ENCODE results near the gene PRMT5.
"Not testable (repeated sequence)": the region's sequence is repeated elsewhere in the genome, so short reads cannot be mapped to it uniquely, and the experiment has no call there.

The PRMT5 gene

DNA sequence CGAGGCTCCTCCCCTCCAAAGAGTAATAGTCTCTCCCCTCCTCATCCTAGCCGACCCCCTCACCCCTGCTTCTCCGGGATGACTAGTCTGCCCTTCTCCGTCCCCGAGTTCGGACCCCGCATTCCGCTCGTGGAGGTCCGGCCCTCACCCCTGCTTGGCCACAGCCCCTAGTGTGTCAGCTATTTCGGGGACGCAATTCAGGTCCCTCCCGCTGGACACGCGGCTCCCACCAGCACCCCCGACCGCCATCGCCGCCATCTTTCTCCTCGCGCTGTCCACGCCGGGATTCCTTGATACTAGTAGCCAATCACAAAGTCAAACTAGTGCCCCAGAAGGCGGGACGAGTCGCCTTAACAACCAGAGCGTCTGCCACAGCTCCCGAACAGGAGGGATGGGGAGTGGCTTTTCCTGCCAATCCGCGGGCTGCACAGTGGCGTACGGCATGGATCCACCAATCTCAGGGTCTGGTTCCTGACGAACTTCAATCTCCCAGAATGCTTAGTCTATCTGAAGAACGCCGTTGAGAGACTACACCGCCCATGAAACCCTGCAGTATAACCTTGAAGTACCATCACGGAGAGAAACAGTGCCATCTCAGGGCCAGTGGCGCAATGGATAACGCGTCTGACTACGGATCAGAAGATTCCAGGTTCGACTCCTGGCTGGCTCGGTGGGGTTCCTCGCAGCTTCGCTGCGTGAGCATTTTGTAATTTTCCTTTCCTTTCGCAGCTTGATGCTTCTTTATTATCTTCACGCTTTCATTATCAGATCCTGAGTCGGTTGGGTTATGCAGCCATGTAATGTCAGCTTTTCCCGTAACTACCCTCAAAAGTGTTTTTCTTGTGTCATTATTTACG is at the start of gene PRMT5:
TSS of gene PRMT5 (minus strand) at position 273 of the 857 bp plus-strand sequence. CDS start at position 258, 15 bp downstream.
- peak; percentile 100 for DNase-seq

DNA sequence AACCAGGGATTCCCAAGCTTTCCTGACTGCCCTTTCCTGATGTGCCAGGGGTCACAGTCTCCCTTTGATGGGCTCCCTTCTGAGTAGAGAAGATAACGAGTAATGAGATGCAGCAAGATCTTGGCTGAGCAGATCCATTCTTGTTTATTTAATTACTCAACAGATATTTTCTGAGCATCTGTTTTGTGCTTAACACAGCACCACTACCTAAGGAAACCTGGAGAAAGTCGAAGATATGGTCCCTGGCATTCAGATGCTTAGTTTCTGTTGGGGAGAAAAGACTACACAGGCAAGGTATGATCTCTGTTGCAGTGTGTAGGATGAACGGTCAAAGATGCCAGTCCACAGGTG is 49.3 kb upstream of the PRMT5 start:
- no peak for DNase-seq

DNA sequence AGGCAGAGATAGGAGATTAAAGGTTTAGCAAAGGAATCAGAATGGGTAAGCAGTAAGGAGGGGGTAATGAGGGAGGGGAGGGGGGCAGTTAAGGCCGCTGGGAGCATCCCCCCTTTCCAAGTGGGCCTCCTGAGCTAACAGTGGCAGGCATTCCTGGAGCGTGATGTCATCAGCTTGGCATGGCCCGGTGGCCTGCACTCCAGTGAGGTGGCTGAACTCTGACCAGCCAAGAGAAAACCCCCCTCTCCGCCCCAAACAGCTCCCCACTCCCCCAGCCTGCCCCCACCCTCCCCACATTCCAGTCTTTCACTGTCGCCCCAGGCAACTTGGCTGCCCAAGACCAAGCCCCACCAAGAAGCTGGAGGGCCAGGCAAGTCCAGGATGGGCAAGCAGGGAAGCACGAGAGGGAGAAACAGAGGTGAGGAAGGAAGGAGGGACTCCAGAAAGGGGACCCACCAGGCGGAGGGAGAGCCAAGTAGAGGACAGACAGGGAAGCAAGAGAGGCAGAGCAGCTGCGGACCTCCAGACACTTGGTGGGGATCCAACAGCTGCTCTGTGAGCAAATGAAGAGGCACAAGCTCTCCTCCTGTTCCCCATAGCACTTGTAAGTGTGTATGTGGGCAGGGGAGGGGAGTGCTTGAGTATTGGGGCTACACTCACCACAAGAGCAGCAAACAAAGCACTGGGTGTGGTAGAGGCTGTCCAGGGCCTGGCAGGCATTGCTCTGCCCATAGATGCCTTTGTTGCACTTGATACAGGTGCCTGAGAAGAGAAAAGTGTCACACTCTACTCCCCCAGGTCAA is 48.7 kb upstream of the PRMT5 start:
- DNase-seq, result peak; percentile 47

DNA sequence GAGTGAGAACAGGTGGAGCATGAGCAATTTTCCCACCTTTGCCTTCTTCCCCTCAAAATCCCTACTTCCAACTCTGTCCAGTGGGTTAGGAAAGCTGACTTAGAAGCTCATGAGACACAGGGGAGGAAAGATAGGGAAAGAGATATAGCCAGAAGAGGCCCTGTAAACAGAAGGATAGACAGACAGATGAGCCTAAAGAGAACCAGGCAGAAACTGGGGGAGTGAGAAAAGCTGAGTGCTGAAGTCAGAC is 48.2 kb upstream of the PRMT5 start:
- DNase-seq, result no peak

DNA sequence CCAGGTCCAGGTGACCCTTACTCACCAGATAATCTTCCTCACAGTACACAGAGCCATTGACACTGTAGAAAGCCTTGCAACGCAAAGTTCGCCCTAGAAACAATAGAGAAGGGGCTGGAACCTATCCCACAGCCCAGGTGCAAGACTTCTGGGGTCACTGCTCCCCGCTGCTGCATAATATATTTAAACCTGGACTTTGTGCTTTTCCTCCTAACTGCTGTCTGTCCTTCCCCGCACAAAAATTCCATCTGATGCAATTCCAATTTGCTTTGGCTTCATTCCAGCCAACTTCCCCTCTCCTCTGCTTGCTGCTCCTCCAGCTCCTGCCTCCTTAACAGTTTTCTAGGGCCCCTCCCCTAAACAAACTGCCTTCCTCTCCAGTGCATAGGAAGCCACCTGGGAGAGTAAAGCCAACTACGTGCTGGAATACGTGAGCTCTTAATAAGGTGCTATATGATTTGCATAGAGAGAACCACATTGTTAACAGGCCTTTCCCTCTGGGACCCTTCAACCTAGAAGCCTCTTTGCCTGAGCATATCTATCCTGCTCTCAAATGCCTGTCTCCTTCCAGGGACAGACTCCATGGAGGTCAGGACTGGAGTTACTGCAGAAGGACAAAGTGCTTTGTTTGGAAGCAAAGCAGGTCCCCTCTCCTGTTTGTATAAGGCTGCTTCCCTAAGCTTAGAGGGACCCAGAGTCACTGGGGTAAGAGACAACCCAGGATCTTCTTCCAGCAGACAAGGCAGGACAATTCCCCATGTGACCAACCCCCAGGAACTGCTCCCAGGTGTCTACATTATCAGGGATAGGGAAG is 47.7 kb upstream of the PRMT5 start:
- peak; percentile 63 for DNase-seq

DNA sequence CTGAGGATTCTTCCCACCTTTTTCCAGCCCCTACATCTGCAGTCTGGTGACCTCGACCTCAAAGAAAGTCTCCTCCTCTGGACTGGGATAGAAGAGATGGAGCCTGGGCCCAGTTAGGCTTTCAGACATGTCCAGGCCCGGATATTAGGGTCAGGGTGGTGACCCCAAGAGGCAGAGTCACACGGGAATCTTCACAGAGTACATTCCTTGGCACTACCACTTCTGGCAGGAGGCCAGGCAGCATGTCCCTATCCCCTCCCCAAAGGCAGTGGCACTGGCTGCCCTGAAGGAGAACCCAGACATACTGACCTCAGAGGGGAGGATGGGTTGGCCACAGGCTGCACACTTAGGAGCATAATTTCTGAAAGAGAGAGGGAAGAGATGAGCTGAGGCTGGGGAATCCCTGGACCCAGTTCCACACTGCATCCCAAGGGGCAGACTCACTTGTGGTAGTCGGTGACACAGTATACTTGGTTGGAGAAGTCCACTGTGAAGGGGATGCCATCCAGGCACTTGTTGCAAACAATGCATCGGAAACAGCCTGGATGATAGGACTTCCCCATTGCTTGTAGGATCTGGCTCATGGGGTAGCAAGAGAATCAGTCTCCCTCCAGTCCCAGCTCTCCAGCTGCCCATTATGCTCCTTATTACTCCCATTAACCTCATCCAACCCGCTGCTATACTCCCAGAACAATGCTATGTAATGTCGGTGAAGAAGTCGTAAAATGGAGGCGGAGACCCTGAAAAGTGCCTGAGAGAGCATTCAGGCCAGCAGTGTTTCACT is 45.5 kb upstream of the PRMT5 start:
- no peak for DNase-seq

DNA sequence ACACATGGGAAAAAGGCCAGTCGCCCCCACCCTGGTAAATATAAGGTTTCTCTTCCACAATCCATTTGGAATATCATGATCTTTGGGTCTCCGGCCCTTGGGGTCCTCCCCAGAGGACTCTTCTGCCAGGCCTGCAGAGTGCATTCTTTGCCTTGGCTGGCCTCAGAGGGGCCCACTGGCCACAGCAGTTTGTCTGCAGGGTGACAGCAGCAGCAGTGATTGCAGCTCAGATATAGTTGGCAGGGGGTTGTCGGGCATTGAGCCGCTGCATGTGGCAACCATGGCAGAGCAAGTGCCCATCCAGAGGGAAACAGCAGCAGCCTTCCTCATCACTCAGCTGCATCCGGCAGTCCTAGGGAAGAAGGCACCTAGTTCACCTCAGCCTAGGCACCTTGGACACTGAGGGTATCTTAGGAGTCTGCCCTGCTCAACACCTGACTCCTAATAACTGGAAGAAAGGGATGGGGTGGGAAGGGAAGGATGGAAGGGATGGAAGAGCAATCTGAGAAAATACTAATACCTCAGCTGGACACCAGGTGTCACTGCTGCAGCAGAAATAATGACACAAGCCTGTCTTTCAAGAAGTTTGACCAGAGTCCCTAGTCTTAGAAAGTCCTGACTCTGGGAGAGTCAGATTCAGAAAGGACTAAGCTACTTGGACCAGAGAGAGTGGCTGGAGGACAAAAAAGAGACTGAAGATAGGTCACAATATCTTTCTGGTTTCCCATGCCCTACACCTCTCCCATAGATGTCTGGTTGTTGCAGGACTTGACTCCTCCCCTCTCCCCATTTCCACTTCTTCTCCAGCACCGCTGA is 44.2 kb upstream of the PRMT5 start:
- peak; percentile 86 for DNase-seq

DNA sequence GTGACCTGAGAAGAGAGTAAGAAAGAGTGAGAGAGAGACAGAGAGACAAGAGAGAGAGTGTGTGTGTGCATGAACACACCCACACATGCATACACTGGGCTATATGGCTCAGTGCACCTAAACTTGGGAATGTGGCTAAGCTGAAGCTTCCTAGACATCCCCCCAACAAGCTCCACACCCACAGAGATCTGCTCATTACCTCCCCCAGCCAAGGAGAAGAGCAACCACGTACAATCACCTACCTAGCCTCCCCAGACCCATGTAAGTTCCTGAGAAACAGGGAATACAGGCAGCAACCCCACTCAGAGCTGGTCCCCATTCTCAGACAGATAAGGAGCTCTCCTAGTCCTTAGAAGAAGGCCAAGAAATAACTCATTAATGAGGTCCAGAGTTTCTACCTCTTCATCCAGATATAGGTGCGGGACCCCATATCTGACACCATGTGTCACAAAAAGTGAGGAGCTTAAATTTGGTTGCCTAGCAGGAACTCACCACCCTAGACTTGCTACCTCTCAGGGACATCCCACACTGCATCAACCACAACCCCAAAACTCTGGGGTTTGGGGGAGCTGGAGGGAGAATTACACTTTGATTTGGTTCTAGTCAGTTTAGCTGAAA is 43.2 kb upstream of the PRMT5 start:
- DNase-seq, result no peak

DNA sequence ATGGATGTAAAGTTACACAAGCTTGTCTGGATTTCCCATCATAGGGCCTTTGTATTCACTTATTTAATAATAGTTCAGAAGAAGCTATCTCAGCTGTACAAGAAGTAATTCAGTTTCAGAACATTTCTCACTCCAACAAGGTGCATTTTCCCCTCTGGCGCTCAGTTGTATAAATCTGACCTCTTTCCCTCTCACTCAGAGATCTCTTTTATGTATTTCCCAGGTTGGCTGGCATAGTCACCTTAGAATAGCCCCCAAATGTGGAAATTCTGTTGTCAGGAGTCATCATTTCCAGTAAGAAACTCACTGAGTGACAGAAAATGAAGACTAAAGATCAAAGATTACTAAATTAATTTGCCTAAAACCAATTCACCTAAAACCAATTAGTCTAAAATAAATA is 42.0 kb upstream of the PRMT5 start:
- DNase-seq, result no peak

DNA sequence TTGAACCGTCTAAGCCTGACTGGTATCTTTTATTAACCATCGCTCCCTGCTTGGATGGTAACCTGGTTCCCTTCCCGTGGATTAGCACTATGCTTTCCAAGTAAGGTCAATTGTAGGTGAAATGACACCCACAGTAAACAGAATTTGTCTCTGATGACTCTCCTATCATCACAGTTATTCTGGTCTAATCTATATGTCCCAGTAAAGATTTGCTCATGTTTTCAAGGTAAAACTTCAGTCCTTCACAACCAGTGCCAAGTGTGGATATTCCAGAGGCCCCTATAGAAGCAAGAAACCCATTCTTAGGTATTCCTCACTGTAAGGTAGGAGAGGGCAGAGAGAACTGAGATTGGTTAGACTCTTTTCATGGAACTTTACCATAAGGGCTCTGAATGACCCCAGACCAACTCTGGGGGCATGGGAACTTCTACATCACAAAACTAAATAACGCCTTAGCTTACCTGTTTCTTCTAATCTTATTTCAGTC is 37.6 kb upstream of the PRMT5 start:
- no peak for DNase-seq

DNA sequence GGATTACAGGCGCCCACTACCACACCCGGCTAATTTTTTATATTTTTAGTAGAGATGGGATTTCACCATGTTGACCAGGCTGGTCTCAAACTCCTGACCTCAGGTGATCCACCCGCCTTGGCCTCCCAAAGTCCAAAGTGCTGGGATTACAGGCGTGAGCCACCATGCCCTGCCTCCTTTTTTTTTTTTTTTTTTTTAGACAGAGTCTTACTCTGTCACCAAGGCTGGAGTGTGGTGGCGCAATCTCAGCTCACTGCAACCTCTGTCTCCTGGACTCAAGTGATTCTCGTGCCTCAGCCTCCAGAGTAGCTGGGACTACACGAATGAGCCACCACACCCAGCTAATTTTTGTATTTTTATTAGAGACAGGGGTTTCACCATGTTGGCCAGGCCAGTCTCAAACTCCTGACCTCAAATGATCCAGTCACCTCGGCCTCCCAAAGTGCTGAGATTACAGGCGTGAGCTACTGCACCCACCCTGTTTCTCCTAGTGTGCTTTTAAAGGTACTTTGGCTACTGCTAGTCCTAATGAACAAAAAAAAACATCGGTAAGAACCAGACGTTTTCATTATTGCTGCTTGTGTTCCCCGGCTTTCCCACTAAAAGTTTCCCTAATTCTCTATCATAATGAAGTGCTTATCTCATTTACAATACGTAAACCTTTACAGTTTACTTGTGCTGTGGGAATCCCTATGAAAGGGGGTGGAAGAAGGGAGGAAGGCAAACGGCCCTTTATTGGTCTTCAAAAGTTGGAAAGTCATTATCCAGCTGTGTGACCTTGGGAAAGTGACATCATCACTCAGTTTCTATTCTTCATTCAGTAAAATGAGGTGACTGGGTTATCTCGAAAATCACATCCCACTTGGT is 37.0 kb upstream of the PRMT5 start:
- DNase-seq, result not testable (repeated sequence)

DNA sequence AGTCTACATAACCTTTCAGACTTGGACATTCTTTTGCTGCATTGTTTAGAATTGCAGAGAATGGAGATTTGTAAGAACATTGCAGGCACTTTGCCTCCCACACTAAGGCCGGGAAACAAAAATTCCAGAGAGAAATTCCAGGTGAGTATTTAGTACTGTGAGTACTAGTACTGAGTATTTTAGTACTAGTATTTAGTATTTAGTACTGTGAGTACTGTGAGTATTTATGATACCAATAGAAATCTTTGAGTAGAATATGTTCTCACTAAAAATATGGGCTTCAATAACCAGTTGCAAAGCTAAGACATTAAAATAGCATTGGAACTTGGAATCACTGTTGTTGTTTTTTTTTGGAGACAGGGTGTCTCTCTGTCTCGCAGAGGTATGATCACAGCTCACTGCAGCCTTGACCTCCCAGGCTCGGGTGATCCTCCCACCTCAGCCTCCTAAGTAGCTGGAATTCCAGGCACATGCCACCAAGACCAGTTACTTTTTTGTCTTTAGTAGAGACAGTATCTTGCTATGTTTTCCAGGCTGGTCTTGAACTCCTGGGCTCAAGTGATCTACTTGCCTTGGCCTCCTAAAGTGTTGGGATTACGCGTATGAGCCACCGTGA is 33.0 kb upstream of the PRMT5 start:
- DNase-seq, result no peak

DNA sequence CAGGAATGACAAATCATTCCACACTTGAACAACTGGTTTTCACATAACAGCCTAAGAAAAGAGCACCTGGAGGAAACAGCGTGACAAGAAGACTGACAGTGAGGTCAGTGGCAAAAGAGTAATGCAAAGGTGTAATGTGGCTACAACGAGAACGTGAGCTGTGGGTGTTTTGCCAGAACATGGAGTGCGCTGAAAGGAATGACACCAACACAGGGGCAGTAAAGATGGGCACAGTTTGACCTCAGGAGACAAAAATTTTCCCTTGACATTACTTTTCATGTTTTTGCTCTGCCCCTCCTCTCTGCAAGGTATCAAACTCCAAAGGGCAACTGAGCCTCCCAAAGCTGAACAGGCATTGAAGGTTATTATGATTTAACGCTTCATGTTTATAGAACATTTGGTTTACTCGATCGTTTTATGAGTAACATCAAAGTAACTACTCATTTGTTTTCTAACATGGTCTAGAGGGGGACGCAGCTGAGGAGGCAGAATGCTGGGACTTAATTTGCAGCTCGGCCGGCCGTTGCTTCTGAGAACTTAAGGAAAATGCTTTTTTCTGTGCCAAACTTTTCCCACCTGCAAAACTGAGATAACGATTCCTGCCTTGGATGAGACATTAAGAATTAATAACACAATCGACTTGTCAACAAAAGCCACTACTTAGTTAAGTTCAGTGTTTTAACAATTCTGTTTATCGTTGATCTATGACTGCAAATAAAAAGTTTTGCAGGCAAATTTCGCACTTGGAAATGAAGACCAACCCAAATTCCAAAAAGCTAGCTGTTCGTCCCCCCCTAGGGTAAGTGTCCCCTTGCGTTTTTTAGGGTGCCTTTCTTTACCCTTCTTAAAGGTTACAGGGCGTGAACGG is 26.8 kb upstream of the PRMT5 start:
- no peak for DNase-seq

DNA sequence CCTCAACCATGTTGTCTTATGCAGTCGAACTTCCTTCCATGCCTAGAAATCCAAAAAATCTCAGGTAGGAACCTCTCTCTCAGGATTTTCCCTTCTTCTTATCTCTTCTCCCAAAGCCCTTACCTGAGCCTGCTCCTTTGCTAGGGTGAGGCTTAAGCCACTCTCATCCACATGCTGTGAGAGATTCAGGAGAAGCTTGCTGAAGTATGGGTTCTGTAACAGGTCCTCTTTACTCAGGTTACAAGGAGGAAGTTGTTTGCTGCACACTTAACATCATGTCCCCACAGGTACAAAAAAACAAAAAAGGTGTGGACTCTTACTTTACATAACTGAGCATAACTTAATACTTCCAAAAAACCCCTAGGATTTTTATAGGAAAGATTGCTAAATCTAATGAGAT is 23.2 kb upstream of the PRMT5 start:
- DNase-seq, result peak; percentile 63

DNA sequence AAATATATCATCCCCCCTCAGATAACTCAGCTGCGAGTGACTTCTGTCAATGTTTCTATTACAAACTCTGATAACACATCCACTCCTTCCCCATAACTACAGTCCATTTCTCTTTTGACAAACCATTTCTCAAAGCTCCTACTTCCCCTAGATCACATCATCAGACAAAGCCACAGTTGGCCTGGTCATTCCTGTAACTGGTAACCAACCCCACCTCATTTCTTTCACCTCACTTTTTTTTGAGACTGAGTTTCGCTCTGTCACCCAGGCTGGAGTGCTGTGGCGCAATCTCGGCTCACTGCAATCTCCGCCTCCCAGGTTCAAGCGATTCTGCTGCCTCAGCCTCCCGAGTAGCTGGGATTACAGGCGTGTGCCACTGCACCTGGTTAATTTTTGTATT is 22.6 kb upstream of the PRMT5 start:
- not testable (repeated sequence) for DNase-seq

DNA sequence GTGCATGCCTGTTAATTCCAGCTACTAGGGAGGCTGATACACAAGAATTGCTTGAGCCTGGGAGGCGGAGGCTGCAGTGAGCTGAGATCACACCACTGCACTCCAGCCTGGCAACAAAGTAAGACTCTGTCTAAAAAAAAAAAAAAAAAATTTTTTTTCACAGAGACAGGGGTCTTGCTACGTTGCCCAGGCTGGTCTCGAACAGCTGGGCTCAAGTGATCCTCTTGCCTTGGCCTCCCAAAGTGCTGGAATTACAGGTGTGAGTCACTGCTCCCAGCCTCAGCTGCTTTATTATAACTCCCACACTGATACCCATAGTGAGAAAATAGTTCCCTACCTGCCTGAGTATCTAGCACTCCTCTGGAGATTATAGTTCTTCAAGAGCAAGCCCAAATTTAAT is 16.5 kb upstream of the PRMT5 start:
- DNase-seq, result no peak

DNA sequence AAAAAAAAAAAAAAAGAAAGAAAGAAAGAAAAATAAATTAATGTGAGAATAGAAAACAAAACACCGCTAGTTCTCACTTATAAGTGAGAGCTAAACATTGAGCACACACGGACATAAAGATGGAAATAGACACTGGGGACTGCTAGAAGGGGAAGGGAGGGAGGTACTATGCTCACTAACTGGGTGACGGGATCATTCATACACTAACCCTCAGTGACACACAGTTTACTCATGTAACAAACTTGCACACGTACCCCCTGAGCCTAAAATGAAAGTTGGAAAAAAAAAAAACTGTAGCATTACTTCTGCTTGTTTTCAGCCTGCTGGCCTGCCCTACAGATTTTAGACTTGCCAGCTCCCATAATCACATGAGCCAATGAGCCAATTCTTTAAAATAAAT is 10.5 kb upstream of the PRMT5 start:
- no peak for DNase-seq

DNA sequence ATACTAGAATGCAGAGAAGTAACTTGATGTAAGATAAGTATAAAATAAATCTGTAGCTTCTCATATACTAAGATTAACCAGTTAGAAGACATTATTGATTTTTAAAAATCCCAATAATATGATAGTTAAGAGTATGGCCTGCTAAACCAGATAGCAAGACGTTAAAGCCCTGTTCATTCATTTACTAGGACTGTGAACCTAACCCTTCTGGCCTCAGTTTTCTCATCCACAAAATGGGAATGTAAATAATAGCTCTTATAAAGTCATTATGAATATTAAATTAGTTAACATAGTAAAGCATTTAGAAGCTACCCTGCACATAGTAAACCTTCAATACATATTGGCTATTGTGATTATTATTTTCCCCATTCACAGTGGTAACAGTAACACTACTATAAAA is 6.0 kb upstream of the PRMT5 start:
- DNase-seq, result no peak

DNA sequence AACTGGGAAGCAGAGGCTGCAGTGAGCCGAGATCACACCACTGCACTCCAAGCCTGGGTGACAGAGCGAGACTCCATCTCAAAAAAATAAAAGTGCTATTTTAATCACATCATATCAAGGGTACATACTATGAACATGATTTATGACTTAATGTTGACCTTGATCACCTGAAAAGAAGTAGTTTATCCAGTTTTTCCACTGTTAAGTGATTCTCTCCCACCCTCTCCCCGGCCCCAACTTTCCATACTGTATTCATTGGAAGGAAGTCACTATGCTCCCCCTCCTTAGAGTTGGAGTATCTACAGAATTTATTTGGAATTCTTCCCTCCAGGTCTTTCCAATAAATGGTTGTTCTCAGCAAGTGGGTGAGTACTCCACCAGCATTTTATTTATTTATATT is 3.0 kb upstream of the PRMT5 start:
- no peak for DNase-seq

All from NCI-H2029 (cell line).